GM12878 (cell line): ENCODE results near the gene BFSP1.

Experiments used
- CTCF ChIP-seq, 3 experiments: IDR thresholded peaks in 2 of 3; conservative IDR thresholded peaks in 1 of 3; 2 replicates each; pipeline ENCODE4 v1.5.1; 2011; ENCODE audit warnings: low read depth in 3 of 3, low read length in 3 of 3, mild to moderate bottlenecking in 3 of 3, control low read depth in 2 of 3, moderate library complexity in 2 of 3, inconsistent platforms in 1 of 3, mixed read lengths in 1 of 3; ENCODE audit not compliant: control insufficient read depth in 2 of 3, insufficient read depth in 1 of 3; ENCODE audit errors: extremely low read depth in 1 of 3
- POLR2AphosphoS5 ChIP-seq: IDR thresholded peaks from 2 replicates; pipeline ENCODE4 v1.6.1; 2011; ENCODE audit warnings: mild to moderate bottlenecking, low read length, inconsistent platforms
- RAD21 ChIP-seq: IDR thresholded peaks from 2 replicates; pipeline ENCODE4 v1.6.1; 2011; ENCODE audit warnings: mild to moderate bottlenecking, low read depth, low read length, moderate library complexity; ENCODE audit not compliant: insufficient read depth
- REST ChIP-seq: IDR thresholded peaks from 2 replicates; pipeline ENCODE4 v1.6.1; 2012; ENCODE audit warnings: mild to moderate bottlenecking, low read depth, low read length

- TF ChIP-seq CTCF (IDR thresholded peaks at IDR 0.05 in 2 of 3, conservative IDR thresholded peaks at IDR 0.05 in 1 of 3; ENCODE audit: control insufficient read depth in 2 of 3, extremely low read depth in 1 of 3, insufficient read depth in 1 of 3, low read depth in 3 of 3, low read length in 3 of 3) = no peak
- no peak for TF ChIP-seq RAD21
- TF ChIP-seq REST = no peak
- TF ChIP-seq POLR2AphosphoS5 = no peak
Observed at GRCh38 chr20:17537959-17538358, 6.8 kb upstream of the BFSP1 start.
